GM18519 (cell line): ENCODE measurements around the gene MVB12A.

Experiments used
- ATAC-seq: cut with Tn5 transposase; IDR thresholded peaks from one replicate; pipeline ENCODE4 v1.9.1; 2021; ENCODE audit warnings: mild to moderate bottlenecking, moderate library complexity; ENCODE audit not compliant: unreplicated experiment, low FRiP score

MVB12A gene

GRCh38 chr19:17419621-17420474 is at the start of gene MVB12A:
Gene MVB12A (plus strand): TSS chr19:17420047. CDS start chr19:17420136, 89 bp downstream.
- peak; percentile 77 for ATAC-seq

- no peak for ATAC-seq
Measured at GRCh38 chr19:17376935-17377600, 42.8 kb upstream of the MVB12A start, which contains the start of gene PLVAP. Gene PLVAP (minus strand): TSS chr19:17377342. CDS start chr19:17377288, 54 bp downstream.

- ATAC-seq, result no peak
Measured at GRCh38 chr19:17378271-17378670, 41.6 kb upstream of the MVB12A start.

GRCh38 chr19:17379221-17379631 is 40.6 kb upstream of the MVB12A start:
- no peak for ATAC-seq

DNA sequence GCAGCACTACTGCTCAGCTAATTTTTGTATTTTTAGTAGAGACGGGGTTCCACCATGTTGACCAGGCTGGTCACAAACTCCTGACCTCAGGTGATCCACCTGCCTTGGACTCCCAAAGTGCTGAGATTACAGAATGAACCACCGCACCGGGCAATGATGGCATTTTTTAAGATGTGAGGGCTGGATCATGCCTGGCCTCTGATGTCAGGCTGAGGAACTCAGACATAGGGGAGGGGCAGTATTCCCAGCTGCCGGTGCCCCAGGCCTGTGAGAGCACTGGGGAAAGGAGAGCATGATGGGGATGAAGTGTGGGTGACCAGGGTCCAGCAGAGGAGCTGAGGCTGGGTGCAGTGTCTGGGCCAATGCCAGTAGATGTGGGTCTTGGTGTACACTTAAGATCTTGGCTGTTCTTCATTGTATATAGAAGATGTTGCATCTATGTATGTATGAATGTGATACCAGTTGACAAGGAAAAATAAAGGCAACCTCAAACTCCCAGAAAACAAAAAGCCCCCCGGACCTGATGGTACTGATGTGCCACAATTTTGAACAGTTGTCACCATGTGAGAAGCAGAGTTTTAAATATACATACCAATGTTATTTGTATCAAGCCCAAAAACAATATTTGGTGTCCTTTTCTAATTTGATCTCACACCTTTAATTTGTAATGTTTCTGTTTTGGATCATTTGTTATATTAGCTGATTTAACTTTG is 39.3 kb upstream of the MVB12A start:
- no peak for ATAC-seq

DNA sequence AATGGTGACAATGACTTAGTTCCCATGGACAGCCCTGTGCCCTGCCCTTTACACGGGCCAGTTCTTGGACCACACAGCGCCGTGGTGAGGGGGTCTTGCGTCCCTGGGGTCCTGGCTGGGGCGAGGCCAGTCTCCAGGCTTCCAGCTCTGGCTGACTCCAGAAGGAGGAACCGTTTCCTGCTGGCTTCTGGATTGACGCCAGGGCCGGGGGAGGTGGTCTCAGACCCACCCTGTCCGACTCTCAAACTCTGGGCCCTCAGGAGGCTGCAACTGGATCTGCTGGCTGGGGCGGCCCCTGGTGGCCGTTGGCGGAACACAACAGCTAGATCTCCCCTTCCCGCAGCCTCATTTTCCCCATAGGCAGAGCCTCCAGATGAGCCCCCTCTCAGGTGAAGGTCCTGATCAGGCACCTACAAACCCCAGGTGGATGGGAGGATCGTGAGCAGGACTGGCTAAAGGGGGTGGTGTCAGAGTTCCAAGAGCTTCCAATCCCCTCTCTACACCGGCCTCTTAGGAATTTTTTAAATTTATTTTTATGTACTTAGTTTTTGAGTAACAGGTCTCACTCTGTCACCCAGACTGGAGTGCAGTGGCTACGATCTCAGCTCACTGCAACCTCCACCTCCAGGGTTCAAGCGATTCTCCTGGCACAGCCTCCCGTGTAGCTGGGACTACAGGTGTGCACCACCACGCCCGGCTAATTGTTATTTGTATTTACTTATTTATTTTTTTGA is 33.8 kb upstream of the MVB12A start:
- no peak for ATAC-seq

- ATAC-seq, result no peak
Measured at GRCh38 chr19:17389288-17389687, 30.6 kb upstream of the MVB12A start.

GRCh38 chr19:17389957-17390664 is 29.7 kb upstream of the MVB12A start:
- ATAC-seq, result no peak

DNA sequence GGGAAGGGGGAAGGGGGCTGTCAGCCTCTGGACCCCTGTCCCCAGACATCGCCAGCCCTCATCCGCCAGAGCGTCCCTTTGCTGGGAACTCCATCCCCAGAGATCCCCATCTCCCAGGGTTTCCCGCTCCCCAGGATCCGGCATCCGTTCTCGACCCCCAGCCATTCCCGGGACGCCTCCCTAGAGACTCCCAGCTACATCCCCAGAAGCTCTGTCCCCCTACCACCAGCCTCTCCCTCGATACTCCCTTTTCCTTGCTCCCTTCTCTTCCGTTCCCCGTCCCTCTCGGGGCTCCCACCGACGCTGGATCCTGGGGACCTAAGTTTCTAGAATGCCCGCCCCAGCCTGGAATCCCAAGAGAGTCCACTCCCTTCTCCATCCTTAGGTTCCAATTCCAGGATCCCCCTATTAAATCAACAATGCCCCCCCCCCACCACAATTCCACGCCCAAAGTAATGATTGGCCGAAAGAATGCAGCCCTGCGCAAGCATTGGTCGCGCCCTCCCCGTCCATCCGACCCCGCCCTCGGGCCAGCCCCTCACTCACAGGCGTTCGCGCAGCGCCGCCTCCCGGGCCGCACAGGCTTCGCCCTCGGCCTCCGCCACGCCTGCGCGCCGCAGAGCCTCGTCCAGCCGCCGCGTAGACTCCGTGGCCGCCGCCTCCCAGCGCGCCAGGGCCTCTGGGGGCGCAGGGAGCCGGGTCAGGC is 29.0 kb upstream of the MVB12A start:
- peak; percentile 79 for ATAC-seq

GRCh38 chr19:17391371-17392151 is 28.3 kb upstream of the MVB12A start:
- ATAC-seq, result no peak

DNA sequence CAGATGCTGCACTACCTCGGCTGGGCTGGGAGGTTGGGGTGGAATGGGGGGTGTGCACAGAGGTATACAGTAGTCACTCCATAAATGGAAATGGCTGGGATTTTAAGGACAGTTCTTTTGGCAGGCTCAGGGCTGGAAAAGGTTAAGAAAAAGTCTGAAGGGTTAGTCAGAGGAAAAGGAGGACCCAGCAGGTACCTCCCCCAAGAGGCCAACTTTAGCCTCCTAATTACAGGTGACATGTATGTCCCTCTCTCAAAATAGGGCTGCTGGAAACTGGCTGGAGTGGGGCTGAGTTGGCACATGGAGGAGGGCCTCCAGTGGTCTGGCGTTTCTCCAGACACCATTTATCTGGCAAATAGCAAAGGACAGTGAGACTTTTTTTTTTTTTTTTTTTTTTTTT is 26.8 kb upstream of the MVB12A start:
- no peak for ATAC-seq

DNA sequence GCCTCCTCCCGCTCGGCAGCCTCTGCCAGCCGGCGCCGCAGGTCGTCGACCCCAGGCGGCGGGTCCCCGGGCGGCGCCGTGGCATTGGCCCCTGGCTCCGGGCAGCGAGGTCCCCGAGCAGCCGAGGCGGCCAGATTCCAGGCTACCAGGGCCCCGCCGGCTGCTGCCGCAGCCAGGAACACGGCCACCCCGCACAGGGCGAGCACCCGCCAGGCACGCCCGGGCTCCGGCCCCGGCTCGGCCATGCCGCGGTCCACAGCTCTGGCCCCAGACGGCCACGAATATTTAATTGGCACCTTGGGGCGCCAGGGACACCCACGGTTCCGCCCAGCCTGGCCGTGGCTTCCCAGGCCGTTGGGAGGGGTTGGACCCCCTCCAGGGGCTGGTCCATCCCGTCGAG is 25.9 kb upstream of the MVB12A start, which contains the start of gene CCDC194:
CCDC194 (minus strand) TSS at position 283 of the 400 bp plus-strand sequence; CDS start at position 245, 38 bp downstream.
- no peak for ATAC-seq

- no peak for ATAC-seq
Measured at GRCh38 chr19:17394891-17395415, 24.9 kb upstream of the MVB12A start.

DNA sequence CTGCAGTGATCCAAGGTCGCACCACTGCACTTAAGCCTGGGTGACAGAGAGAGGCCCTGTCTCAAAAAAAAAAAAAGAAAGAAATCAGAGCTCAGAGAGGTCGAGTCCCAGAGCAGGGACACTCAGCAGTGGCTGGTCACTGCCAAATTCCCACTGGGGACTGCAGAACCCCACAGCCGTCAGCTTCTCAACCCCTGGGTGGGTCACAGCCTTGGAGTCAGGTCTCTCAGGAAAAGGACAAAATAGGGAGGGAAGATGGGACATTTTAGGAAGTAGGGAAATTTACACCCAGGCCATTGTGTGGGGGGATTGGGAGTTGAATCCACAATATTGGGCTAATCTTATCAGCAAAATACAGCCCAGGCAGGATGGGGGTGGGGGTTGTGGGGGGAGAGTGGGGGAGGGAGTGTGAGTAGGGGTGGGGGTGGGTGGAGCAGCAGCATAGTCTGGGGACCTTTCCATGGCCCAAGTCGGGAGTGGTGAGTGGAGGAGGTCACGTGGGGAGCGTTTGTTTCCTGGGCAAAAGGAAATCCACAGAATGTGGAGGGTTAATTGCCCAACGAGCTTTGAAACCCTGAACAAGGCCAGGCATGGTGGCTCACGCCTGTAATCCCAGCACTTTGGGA is 20.8 kb upstream of the MVB12A start:
- no peak for ATAC-seq

DNA sequence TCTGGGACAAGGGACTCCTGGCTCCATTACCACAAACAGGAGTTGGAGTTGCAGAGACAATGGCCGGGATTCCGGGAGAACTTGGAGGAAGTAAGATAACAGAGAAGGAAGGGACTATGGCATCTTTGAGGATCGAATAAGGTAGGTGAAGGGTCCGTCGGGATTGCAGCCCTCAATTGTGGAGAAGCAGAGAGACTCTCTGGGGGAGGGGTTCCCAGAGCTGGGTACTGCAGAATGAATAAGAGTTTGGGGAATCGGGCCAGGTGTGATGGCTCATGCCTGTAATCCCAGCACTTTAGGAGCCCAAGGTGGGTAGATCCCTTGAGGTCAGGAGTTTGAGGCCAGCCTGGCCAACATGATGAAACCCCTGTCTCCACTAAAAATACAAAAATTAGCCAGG is 18.2 kb upstream of the MVB12A start:
- no peak for ATAC-seq

- ATAC-seq, result no peak
Measured at GRCh38 chr19:17402982-17403855, 16.6 kb upstream of the MVB12A start.

DNA sequence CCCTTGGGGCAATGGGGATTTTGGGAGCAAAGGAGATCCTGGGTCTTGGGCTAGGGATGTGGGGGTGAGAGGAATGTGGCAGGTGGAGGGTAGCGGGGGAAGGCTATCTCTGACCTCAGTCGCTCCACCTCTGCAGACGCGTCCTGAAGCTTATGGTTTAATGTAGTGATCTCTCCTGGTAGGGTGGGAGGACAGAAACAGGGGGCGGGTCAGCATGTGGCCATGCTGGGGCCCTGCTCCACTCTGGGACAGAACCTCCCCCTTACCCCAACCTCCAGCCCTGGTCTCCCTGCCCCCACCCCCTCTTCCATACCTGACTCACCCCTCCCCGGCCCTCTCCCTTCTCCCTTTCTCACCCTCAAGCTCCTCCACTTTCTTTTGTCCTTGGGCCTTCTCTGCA is 15.8 kb upstream of the MVB12A start:
- ATAC-seq, result no peak
